ENCODE data around the gene URI1.
"Not testable (repeated sequence)": the region's sequence is repeated elsewhere in the genome, so short reads cannot be mapped to it uniquely, and the experiment has no call there.

Gene URI1

GRCh38 chr19:30026933-30027332 is 84.9 kb downstream of the URI1 start:
- DNase-seq: no peak

GRCh38 chr19:30028118-30028991 is 86.3 kb downstream of the URI1 start:
- no peak for DNase-seq

GRCh38 chr19:30028992-30029343 is 86.9 kb downstream of the URI1 start:
- no peak for DNase-seq

- DNase-seq: no peak
Observed at GRCh38 chr19:30029721-30030510, 87.9 kb downstream of the URI1 start.

- no peak for DNase-seq
Observed at GRCh38 chr19:30034321-30034720, 92.3 kb downstream of the URI1 start.

GRCh38 chr19:30036154-30037129 is 94.4 kb downstream of the URI1 start:
- no peak for DNase-seq

GRCh38 chr19:30037835-30038234 is 95.8 kb downstream of the URI1 start:
- DNase-seq: no peak

- DNase-seq: not testable (repeated sequence)
Observed at GRCh38 chr19:30041931-30042330, 99.9 kb downstream of the URI1 start.

GRCh38 chr19:30043008-30043407 is 101.0 kb downstream of the URI1 start:
- DNase-seq: not testable (repeated sequence)

- no peak for DNase-seq
Observed at GRCh38 chr19:30044273-30045248, 102.5 kb downstream of the URI1 start.

GRCh38 chr19:30046522-30046921 is 104.5 kb downstream of the URI1 start:
- DNase-seq: no peak

- DNase-seq: no peak
Observed at GRCh38 chr19:30047432-30047831, 105.4 kb downstream of the URI1 start.

- DNase-seq: no peak
Observed at GRCh38 chr19:30049226-30049625, 107.2 kb downstream of the URI1 start.

GRCh38 chr19:30049846-30050667 is 108.0 kb downstream of the URI1 start:
- no peak for DNase-seq

- no peak for DNase-seq
Observed at GRCh38 chr19:30052122-30053075, 110.4 kb downstream of the URI1 start.

- no peak for DNase-seq
Observed at GRCh38 chr19:30053558-30053957, 111.5 kb downstream of the URI1 start.

- DNase-seq: no peak
Observed at GRCh38 chr19:30054210-30054609, 112.2 kb downstream of the URI1 start.

GRCh38 chr19:30056580-30056979 is 114.5 kb downstream of the URI1 start:
- DNase-seq: no peak

GRCh38 chr19:30059741-30060457 is 117.9 kb downstream of the URI1 start:
- DNase-seq: no peak
